Glutamatergic neuron (in vitro differentiated cells): ENCODE results near the gene AFF3. TPM values are rescaled to one million over a fixed set of nuclear protein-coding genes. Genes with fewer than 3 reads are reported as not detected.
A peak's percentile ranks its signal among the peaks of the same experiment; 100 is the strongest.

Experiments
- DNase-seq: peaks from one replicate; pipeline ENCODE4 v3.0.0; 2022
- H3K27ac Mint-ChIP-seq: one replicate; pipeline ENCODE4 v1.8.0; 2020; ENCODE audit warnings: mild to moderate bottlenecking, mixed read lengths, inconsistent platforms; ENCODE audit not compliant: unreplicated experiment
- H3K27me3 Mint-ChIP-seq: one replicate; pipeline ENCODE4 v1.8.0; 2020; ENCODE audit warnings: mild to moderate bottlenecking, moderate library complexity, mixed read lengths, inconsistent platforms; ENCODE audit not compliant: unreplicated experiment
- H3K36me3 Mint-ChIP-seq: one replicate; pipeline ENCODE4 v1.8.0; 2020; ENCODE audit warnings: mild to moderate bottlenecking, mixed read lengths, inconsistent platforms; ENCODE audit not compliant: unreplicated experiment
- H3K4me1 Mint-ChIP-seq: one replicate; pipeline ENCODE4 v1.8.0; 2020; ENCODE audit warnings: mild to moderate bottlenecking, low read depth, mixed read lengths, inconsistent platforms; ENCODE audit not compliant: unreplicated experiment
- H3K4me3 Mint-ChIP-seq: one replicate; pipeline ENCODE4 v1.8.0; 2020; ENCODE audit warnings: mild to moderate bottlenecking, mixed read lengths, inconsistent platforms; ENCODE audit not compliant: unreplicated experiment
- H3K9me3 Mint-ChIP-seq: one replicate; pipeline ENCODE4 v1.8.0; 2020; ENCODE audit warnings: mild to moderate bottlenecking, moderate library complexity, mixed read lengths, inconsistent platforms; ENCODE audit not compliant: unreplicated experiment
- total RNA-seq: library from RNA; stranded (reverse); fragmentation: NEBNext Ultra II Directional; extraction: Animal tissue kit (Norgen Biotek cat#: 25700); gene quantifications from one replicate; pipeline ENCODE4 v1.2.1, GENCODE V29; 2021; ENCODE audit not compliant: unreplicated experiment
- TF ChIP-seq, protein P1 (sequence below): fragments of 200-600 bp; sonication (generic); IDR thresholded peaks from one replicate; pipeline ENCODE4 v1.5.0; 2021; ENCODE audit not compliant: partially characterized antibody, unreplicated experiment

AFF3 gene
- total RNA-seq, 1 donor from 2014 or later, result 125 TPM

DNA sequence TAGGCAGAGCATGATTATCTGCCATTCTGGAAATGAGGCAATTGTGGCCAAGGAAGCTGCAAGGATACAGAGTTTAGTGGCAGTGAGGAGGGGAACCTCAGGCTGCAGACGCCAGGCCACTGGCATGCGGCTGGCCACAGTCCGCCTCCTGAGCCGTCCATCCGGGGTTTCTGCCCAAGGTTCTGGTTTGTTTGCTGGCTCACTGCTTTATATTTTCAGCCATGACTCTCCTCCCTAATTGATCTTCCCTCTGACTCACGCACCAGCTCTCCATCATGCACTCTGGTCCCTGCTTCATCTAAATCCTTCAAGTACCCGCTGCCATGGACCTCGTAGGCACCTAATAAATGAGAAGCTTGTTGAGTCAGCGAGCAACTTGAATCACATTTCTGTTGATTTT lies 544.8 kb downstream of the AFF3 start:
- H3K27me3 Mint-ChIP-seq, result peaks cover 8% of the 10 kb centered on the region
- peak overlapping the region; percentile 93 for H3K27ac Mint-ChIP-seq
- TF ChIP-seq, protein P1, sequence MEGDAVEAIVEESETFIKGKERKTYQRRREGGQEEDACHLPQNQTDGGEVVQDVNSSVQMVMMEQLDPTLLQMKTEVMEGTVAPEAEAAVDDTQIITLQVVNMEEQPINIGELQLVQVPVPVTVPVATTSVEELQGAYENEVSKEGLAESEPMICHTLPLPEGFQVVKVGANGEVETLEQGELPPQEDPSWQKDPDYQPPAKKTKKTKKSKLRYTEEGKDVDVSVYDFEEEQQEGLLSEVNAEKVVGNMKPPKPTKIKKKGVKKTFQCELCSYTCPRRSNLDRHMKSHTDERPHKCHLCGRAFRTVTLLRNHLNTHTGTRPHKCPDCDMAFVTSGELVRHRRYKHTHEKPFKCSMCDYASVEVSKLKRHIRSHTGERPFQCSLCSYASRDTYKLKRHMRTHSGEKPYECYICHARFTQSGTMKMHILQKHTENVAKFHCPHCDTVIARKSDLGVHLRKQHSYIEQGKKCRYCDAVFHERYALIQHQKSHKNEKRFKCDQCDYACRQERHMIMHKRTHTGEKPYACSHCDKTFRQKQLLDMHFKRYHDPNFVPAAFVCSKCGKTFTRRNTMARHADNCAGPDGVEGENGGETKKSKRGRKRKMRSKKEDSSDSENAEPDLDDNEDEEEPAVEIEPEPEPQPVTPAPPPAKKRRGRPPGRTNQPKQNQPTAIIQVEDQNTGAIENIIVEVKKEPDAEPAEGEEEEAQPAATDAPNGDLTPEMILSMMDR, result no peak
- H3K9me3 Mint-ChIP-seq, result peaks cover 12% of the 10 kb centered on the region
- peaks cover 49% of the 10 kb centered on the region for H3K4me1 Mint-ChIP-seq
- H3K36me3 Mint-ChIP-seq, result peaks cover 5% of the 10 kb centered on the region
- H3K4me3 Mint-ChIP-seq, result no peak overlapping the region
- DNase-seq, result no peak

DNA sequence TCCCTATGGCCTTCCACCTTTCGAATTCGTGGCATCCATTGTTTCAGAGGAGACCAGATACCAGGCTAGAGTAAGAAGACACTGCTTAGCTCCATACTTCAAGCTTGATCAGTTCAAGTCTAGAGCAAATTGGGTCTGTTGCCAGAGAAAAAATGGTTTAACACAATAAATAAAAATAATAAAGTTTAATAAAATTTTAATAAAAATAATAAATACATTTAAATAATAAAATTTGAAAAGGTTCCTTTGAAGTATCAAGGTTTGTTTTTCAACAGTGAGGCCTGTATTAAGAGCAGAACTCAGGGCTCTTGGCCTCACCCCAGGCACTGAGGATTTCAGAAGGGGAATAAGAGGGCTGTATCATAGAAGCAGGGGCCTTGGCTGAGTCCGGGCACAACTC lies 547.0 kb downstream of the AFF3 start:
- peaks cover 10% of the 10 kb centered on the region for H3K27me3 Mint-ChIP-seq
- DNase-seq, result no peak
- peaks cover 38% of the 10 kb centered on the region for H3K4me1 Mint-ChIP-seq
- TF ChIP-seq, protein P1, result no peak
- H3K36me3 Mint-ChIP-seq, result peaks cover 10% of the 10 kb centered on the region
- peaks cover 12% of the 10 kb centered on the region for H3K9me3 Mint-ChIP-seq
- H3K4me3 Mint-ChIP-seq, result no peak overlapping the region
- H3K27ac Mint-ChIP-seq, result peak overlapping the region; percentile 93

DNA sequence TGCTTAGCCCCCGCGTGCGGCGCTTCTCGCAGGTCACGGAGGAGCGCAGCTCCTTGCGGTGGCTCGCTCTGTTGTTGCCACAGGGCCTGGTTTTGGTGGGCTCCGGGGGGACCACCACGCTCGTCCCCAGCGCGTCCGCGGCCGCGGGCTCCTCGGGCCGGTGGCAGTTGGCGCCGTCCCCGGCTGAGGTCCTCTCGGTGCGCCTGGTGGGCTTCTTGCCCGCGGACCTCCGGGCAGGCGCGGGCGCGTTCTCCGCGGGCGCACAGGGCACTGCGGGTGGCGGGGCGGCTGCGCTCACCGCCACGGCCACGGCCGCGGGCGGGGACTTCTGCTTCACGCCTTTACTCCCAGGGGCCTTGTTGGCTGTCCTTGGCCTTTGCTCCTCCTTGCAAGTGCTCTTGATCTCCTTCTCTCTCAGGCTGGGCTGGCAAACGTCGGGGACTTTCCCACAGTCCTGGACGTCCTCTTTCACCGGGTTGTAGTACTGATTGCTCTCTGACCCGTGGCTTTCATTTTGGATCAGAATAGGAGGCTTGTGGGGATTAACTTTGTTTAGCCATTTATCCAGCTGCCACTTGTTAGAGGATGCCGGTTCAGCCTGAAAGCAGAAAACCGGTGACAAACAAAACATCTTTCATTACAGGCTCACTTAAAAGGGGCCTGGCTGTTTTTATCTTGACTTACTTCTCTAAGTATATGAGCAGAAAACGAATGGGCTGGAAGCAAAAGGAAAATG lies 548.5 kb downstream of the AFF3 start:
- Mint-ChIP-seq H3K4me3 (no peak overlapping the region), H3K27ac (no peak overlapping the region), H3K36me3 (peaks cover 10% of the 10 kb centered on the region), H3K9me3 (peaks cover 12% of the 10 kb centered on the region), H3K27me3 (peaks cover 10% of the 10 kb centered on the region), H3K4me1 (peaks cover 35% of the 10 kb centered on the region)
- DNase-seq, result no peak
- TF ChIP-seq, protein P1, result no peak

DNA sequence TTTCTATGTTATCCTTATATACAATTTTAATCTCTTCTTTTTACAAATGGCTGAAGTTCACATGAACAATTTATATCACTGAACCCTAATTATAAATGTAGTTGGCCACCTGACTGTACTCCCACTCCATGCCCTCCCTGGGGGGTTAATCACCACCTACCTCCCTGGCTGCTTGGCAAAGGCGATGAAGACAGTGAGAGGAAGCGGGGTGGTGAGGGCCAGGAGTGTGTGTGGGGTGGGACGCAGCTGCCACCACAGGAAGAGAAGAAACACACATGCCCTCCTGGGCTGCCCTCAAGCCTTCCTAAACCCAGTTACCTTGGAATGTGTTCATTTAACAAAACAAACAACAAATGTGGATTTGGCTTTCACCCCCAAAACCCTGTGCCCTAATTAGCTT lies 565.6 kb downstream of the AFF3 start:
- H3K27me3 Mint-ChIP-seq, result peaks cover 5% of the 10 kb centered on the region
- DNase-seq, result no peak
- TF ChIP-seq, protein P1, result no peak
- H3K27ac Mint-ChIP-seq, result no peak overlapping the region
- no peak overlapping the region for H3K4me3 Mint-ChIP-seq
- H3K9me3 Mint-ChIP-seq, result no peaks in the 10 kb centered on the region
- H3K36me3 Mint-ChIP-seq, result peaks cover 8% of the 10 kb centered on the region
- H3K4me1 Mint-ChIP-seq, result peaks cover 22% of the 10 kb centered on the region

DNA sequence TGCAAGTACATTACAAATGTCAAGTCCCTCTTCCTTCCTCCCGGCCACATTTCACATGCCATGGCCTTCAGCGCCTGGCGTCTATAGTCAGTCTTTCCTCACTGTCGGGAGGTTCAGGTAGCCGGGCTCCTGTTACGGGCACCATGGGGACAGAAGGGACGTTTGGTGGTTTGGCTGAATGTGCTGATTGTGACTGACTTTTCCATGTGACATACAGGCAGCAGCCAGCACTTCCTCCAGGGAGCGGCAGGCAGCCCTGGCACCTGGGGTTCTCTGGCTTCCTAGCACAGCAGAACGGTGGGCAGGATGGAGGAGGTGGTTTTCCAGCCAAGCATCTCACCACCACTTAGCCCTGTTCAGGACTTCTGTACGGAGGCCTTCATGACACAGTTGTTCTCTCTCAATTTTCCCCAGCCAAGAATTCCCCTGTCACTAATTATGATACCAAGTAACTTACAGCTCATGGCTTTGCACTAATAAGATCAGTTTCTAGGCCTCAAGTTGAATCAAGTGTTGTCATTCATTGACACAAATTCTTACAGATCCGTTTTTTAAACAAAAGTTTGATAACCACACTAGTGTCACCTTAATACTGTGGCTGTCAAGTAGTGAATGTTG lies 568.6 kb downstream of the AFF3 start:
- no peak for DNase-seq
- peaks cover 10% of the 10 kb centered on the region for H3K27me3 Mint-ChIP-seq
- no peak overlapping the region for H3K4me3 Mint-ChIP-seq
- H3K9me3 Mint-ChIP-seq, result no peaks in the 10 kb centered on the region
- TF ChIP-seq, protein P1, result no peak
- H3K27ac Mint-ChIP-seq, result peak overlapping the region; percentile 19
- H3K4me1 Mint-ChIP-seq, result peaks cover 34% of the 10 kb centered on the region
- H3K36me3 Mint-ChIP-seq, result peaks cover 14% of the 10 kb centered on the region
